ENCODE data around the gene PCDH19. TPM values are rescaled to one million over a fixed set of nuclear protein-coding genes. Genes with fewer than 3 reads are reported as not detected.
"Not testable (repeated sequence)": the region's sequence is repeated elsewhere in the genome, so short reads cannot be mapped to it uniquely, and the experiment has no call there.

The PCDH19 gene, protein sequence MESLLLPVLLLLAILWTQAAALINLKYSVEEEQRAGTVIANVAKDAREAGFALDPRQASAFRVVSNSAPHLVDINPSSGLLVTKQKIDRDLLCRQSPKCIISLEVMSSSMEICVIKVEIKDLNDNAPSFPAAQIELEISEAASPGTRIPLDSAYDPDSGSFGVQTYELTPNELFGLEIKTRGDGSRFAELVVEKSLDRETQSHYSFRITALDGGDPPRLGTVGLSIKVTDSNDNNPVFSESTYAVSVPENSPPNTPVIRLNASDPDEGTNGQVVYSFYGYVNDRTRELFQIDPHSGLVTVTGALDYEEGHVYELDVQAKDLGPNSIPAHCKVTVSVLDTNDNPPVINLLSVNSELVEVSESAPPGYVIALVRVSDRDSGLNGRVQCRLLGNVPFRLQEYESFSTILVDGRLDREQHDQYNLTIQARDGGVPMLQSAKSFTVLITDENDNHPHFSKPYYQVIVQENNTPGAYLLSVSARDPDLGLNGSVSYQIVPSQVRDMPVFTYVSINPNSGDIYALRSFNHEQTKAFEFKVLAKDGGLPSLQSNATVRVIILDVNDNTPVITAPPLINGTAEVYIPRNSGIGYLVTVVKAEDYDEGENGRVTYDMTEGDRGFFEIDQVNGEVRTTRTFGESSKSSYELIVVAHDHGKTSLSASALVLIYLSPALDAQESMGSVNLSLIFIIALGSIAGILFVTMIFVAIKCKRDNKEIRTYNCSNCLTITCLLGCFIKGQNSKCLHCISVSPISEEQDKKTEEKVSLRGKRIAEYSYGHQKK (N-terminal part only)
- total RNA-seq (under 1 TPM in 3 of 5 experiments, not detected in 2; 0.05 TPM), polyA plus RNA-seq (not detected), total RNA-seq (0.40 reads per million)

- H3K4me3 ChIP-seq (ENCODE audit: low read length), result no peak within 1 kb of the TSS
- DNase-seq, result peak in 5 of 9 donors; percentile 8 to 18 (median 14)
- POLR2A ChIA-PET, result no interaction called here
- H3K36me3 Mint-ChIP-seq, result no peaks in the 10 kb centered on the region
- peaks cover 0 to 6% (median 1%) of the 10 kb centered on the region in 11 donors for H3K9me3 Mint-ChIP-seq
- H3K27ac ChIP-seq (ENCODE audit: low read depth, low read length), result no peak within 1 kb of the TSS
- peaks cover 30 to 71% (median 49%) of the 10 kb centered on the region in 5 donors for H3K27me3 Mint-ChIP-seq
- H3K9me3 ChIP-seq (ENCODE audit: control insufficient read depth in 2 of 3, low read length in 3 of 3), result no peaks in the 10 kb centered on the region
- CTCF ChIA-PET, result no interaction called here
- peak within 1 kb of the TSS in 2 of 9 donors; percentile 28 to 84 for H3K27ac Mint-ChIP-seq
- peak within 1 kb of the TSS; percentile 67 to 88 (median 78) for H3K4me3 Mint-ChIP-seq
- intact Hi-C loops (cut with micrococcal nuclease), result no loop called here
- H3K27me3 ChIP-seq (ENCODE audit: control insufficient read depth in 2 of 2, insufficient read depth in 2 of 2, low read length in 2 of 2), result peaks cover 0 to 4% of the 10 kb centered on the region in 2 donors
- ATAC-seq, result peak; percentile 40
- H3K4me1 ChIP-seq (ENCODE audit: control insufficient read depth in 2 of 2, insufficient read depth in 2 of 2, low read length in 2 of 2), result no peaks in the 10 kb centered on the region
- peaks cover 0 to 32% (median 14%) of the 10 kb centered on the region in 7 donors for H3K4me1 Mint-ChIP-seq
- H3K36me3 ChIP-seq (ENCODE audit: control insufficient read depth in 2 of 3, insufficient read depth in 3 of 3, low read length in 3 of 3), result no peaks in the 10 kb centered on the region
Measured at GRCh38 chrX:100409610-100410590, at the start of gene PCDH19. Gene PCDH19, minus strand, starts transcription at chrX:100410273. Its CDS starts 1,676 bp downstream, at chrX:100408597.

- Mint-ChIP-seq H3K27ac (no peak overlapping the region), H3K4me3 (no peak overlapping the region), H3K36me3 (no peaks in the 10 kb centered on the region), H3K9me3 (peaks cover 0 to 4% (median 0%) of the 10 kb centered on the region in 11 donors), H3K27me3 (peaks cover 0 to 13% (median 8%) of the 10 kb centered on the region in 5 donors), H3K4me1 (no peaks in the 10 kb centered on the region)
- Histone ChIP-seq H3K27me3 (ENCODE audit: control insufficient read depth in 2 of 2, insufficient read depth in 2 of 2, low read length in 2 of 2) (no peaks in the 10 kb centered on the region), H3K9me3 (ENCODE audit: control insufficient read depth in 2 of 3, low read length in 3 of 3) (no peaks in the 10 kb centered on the region), H3K27ac (ENCODE audit: low read depth, low read length) (no peak overlapping the region), H3K4me3 (ENCODE audit: low read length) (no peak overlapping the region), H3K36me3 (ENCODE audit: control insufficient read depth in 2 of 3, insufficient read depth in 3 of 3, low read length in 3 of 3) (no peaks in the 10 kb centered on the region), H3K4me1 (ENCODE audit: control insufficient read depth in 2 of 2, insufficient read depth in 2 of 2, low read length in 2 of 2) (no peaks in the 10 kb centered on the region)
- CTCF ChIA-PET, result no interaction called here
- intact Hi-C loops (cut with micrococcal nuclease), result no loop called here
- POLR2A ChIA-PET, result no interaction called here
- no peak for ATAC-seq
- no peak for DNase-seq
Measured at GRCh38 chrX:100449696-100450608, 39.9 kb upstream of the PCDH19 start.

DNA sequence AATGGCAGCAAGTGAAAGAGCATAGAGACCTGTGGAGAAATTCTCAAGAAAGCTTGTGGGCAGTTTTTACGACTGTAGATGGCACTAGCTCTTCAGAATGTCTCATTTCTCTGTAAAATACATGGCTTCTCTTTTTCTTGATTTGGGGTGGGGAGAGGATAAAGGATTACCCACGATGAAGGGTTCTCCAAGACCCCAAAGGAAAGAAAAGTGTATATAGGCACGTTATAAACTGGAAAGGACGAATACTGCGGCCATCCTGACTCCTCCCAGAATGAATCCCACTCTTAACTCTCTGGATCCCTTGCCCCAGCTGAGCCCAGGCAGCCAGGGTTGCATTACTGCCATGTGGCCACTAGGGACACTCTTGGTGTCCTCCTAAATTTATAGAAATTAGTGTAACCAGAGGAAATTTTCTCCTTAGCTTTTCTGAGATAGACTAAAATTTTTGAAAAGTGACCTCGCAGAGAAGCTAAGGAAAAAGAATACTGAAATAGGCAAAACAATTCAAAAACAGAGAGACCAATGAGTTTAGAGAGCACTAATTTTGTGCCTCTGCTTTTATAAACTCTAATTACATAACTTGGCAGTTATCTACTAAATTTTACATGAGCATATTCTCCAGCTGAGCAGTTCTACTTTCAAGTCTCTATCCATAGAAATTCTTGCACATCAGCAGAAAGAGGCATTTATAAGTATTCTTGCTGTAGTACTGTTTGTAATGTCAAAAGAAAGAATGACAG, 37.8 kb upstream of the PCDH19 start:
- DNase-seq (peak in 2 of 9 donors; percentile 7 to 8), ATAC-seq (no peak)
- Histone ChIP-seq H3K27ac (ENCODE audit: low read depth, low read length) (no peak overlapping the region), H3K36me3 (ENCODE audit: control insufficient read depth in 2 of 3, insufficient read depth in 3 of 3, low read length in 3 of 3) (no peaks in the 10 kb centered on the region), H3K9me3 (ENCODE audit: control insufficient read depth in 2 of 3, low read length in 3 of 3) (no peaks in the 10 kb centered on the region), H3K27me3 (ENCODE audit: control insufficient read depth in 2 of 2, insufficient read depth in 2 of 2, low read length in 2 of 2) (no peaks in the 10 kb centered on the region), H3K4me3 (ENCODE audit: low read length) (no peak overlapping the region), H3K4me1 (ENCODE audit: control insufficient read depth in 2 of 2, insufficient read depth in 2 of 2, low read length in 2 of 2) (no peaks in the 10 kb centered on the region)
- Mint-ChIP-seq H3K36me3 (no peaks in the 10 kb centered on the region), H3K27me3 (peaks cover 0 to 13% (median 3%) of the 10 kb centered on the region in 5 donors), H3K4me3 (no peak overlapping the region), H3K9me3 (peaks cover 0 to 2% (median 0%) of the 10 kb centered on the region in 11 donors), H3K4me1 (no peaks in the 10 kb centered on the region), H3K27ac (no peak overlapping the region)
- intact Hi-C loops (cut with micrococcal nuclease), result no loop called here
- POLR2A ChIA-PET, result no interaction called here
- CTCF ChIA-PET, result interaction anchor here (0.7 kb wide), 1 partner anchor 205 kb away, joined by 4 read pairs; no protein-coding TSS in a partner anchor

- intact Hi-C loops (cut with micrococcal nuclease), result no loop called here
- no peaks in the 10 kb centered on the region for H3K36me3 Mint-ChIP-seq
- peaks cover 0 to 5% (median 0%) of the 10 kb centered on the region in 5 donors for H3K27me3 Mint-ChIP-seq
- no peak for DNase-seq
- Histone ChIP-seq H3K4me1 (ENCODE audit: control insufficient read depth in 2 of 2, insufficient read depth in 2 of 2, low read length in 2 of 2) (no peaks in the 10 kb centered on the region), H3K27me3 (ENCODE audit: control insufficient read depth in 2 of 2, insufficient read depth in 2 of 2, low read length in 2 of 2) (no peaks in the 10 kb centered on the region), H3K9me3 (ENCODE audit: control insufficient read depth in 2 of 3, low read length in 3 of 3) (no peaks in the 10 kb centered on the region), H3K4me3 (ENCODE audit: low read length) (no peak overlapping the region), H3K27ac (ENCODE audit: low read depth, low read length) (no peak overlapping the region), H3K36me3 (ENCODE audit: control insufficient read depth in 2 of 3, insufficient read depth in 3 of 3, low read length in 3 of 3) (no peaks in the 10 kb centered on the region)
- ChIA-PET CTCF (no interaction called here), POLR2A (no interaction called here)
- no peaks in the 10 kb centered on the region for H3K4me1 Mint-ChIP-seq
- ATAC-seq, result no peak
- H3K4me3 Mint-ChIP-seq, result no peak overlapping the region
- H3K27ac Mint-ChIP-seq, result no peak overlapping the region
- H3K9me3 Mint-ChIP-seq, result no peaks in the 10 kb centered on the region
Measured at GRCh38 chrX:100445593-100445992, 35.5 kb upstream of the PCDH19 start.

GRCh38 chrX:100441321-100441720, 31.2 kb upstream of the PCDH19 start:
- H3K27me3 ChIP-seq (ENCODE audit: control insufficient read depth in 2 of 2, insufficient read depth in 2 of 2, low read length in 2 of 2); CTCF ChIA-PET; DNase-seq; H3K4me1 ChIP-seq (ENCODE audit: control insufficient read depth in 2 of 2, insufficient read depth in 2 of 2, low read length in 2 of 2); ATAC-seq; H3K4me3 ChIP-seq (ENCODE audit: low read length); H3K9me3 ChIP-seq (ENCODE audit: control insufficient read depth in 2 of 3, low read length in 3 of 3); H3K36me3 Mint-ChIP-seq; H3K27me3 Mint-ChIP-seq; H3K4me1 Mint-ChIP-seq; H3K27ac ChIP-seq (ENCODE audit: low read depth, low read length); H3K36me3 ChIP-seq (ENCODE audit: control insufficient read depth in 2 of 3, insufficient read depth in 3 of 3, low read length in 3 of 3); H3K9me3 Mint-ChIP-seq; intact Hi-C loops (cut with micrococcal nuclease); POLR2A ChIA-PET; H3K27ac Mint-ChIP-seq; H3K4me3 Mint-ChIP-seq: not testable (repeated sequence)

Data from naive thymus-derived CD4-positive, alpha-beta T cell (primary cell).